Osteoblast (primary cell): ENCODE data around the gene PUDP. TPM values are rescaled to one million over a fixed set of nuclear protein-coding genes. Genes with fewer than 3 reads are reported as not detected.
"Not testable (repeated sequence)": the region's sequence is repeated elsewhere in the genome, so short reads cannot be mapped to it uniquely, and the experiment has no call there.

Experiments used
- DNase-seq: peaks from one replicate; pipeline ENCODE4 v3.0.0; 2011; ENCODE audit warnings: low spot score, mixed read lengths; ENCODE audit not compliant: insufficient read length; ENCODE audit errors: missing footprints
- H2AFZ ChIP-seq: 2 replicates; pipeline ENCODE4 v1.6.0; 2011; ENCODE audit warnings: mild to moderate bottlenecking, low read length
- H3K27ac ChIP-seq: 2 replicates; pipeline ENCODE4 v1.5.1; 2011; ENCODE audit warnings: mild to moderate bottlenecking, low read depth, low read length, moderate library complexity
- H3K27me3 ChIP-seq: 2 replicates; pipeline ENCODE4 v1.6.0; 2012; ENCODE audit warnings: mild to moderate bottlenecking, control low read depth, inconsistent platforms, low read length, moderate library complexity; ENCODE audit not compliant: insufficient read depth
- H3K36me3 ChIP-seq: 2 replicates; pipeline ENCODE4 v1.5.1; 2011; ENCODE audit warnings: mild to moderate bottlenecking, low read length, control low read depth, moderate library complexity; ENCODE audit not compliant: insufficient read depth
- H3K4me1 ChIP-seq: 2 replicates; pipeline ENCODE4 v1.5.1; 2011; ENCODE audit warnings: mild to moderate bottlenecking, low read length, control low read depth, moderate library complexity; ENCODE audit not compliant: insufficient read depth
- H3K4me2 ChIP-seq: 2 replicates; pipeline ENCODE4 v1.6.0; 2011; ENCODE audit warnings: mild to moderate bottlenecking, low read length; ENCODE audit not compliant: insufficient read depth
- H3K4me3 ChIP-seq: fragments of 200-600 bp; sonication (generic); 3 replicates; pipeline ENCODE4 v1.5.1; 2012; ENCODE audit warnings: mild to moderate bottlenecking, low read length, inconsistent platforms; ENCODE audit not compliant: insufficient read depth
- H3K79me2 ChIP-seq: 2 replicates; pipeline ENCODE4 v1.6.0; 2012; ENCODE audit warnings: mild to moderate bottlenecking, low read length, control low read depth, inconsistent platforms; ENCODE audit not compliant: insufficient read depth
- H3K9me3 ChIP-seq: 2 replicates; pipeline ENCODE4 v1.5.1; 2011; ENCODE audit warnings: low read depth, low read length, control low read depth
- H4K20me1 ChIP-seq: 2 replicates; pipeline ENCODE4 v1.6.0; 2012; ENCODE audit warnings: mild to moderate bottlenecking, low read length, control low read depth; ENCODE audit not compliant: insufficient read depth
- CTCF ChIP-seq: IDR thresholded peaks from 2 replicates; pipeline ENCODE4 v1.5.1; 2011; ENCODE audit warnings: mild to moderate bottlenecking, low read depth, low read length, moderate library complexity; ENCODE audit errors: extremely low read depth
- total RNA-seq: library from RNA; depleted of rRNA; stranded (reverse); fragments of >200 nt; gene quantifications from 2 replicates; pipeline ENCODE4 v1.2.3, GENCODE V29; 2012

PUDP gene
- total RNA-seq, 1 donor: 6.5 TPM

GRCh38 chrX:7102119-7102518 lies 45.8 kb downstream of the PUDP start:
- H3K4me1 ChIP-seq: no peaks in the 10 kb centered on the region
- H3K27me3 ChIP-seq: no peaks in the 10 kb centered on the region
- H3K79me2 ChIP-seq: peaks cover 8% of the 10 kb centered on the region
- peaks cover 26% of the 10 kb centered on the region for H4K20me1 ChIP-seq
- no peak overlapping the region for H3K27ac ChIP-seq
- peaks cover 12% of the 10 kb centered on the region for H3K36me3 ChIP-seq
- no peak for DNase-seq
- H3K4me3 ChIP-seq: no peak overlapping the region
- H3K4me2 ChIP-seq: no peak overlapping the region
- no peak for TF ChIP-seq CTCF
- no peaks in the 10 kb centered on the region for H3K9me3 ChIP-seq
- H2AFZ ChIP-seq: no peak overlapping the region

GRCh38 chrX:7100022-7100421 lies 47.9 kb downstream of the PUDP start:
- no peak for DNase-seq
- Histone ChIP-seq H3K27me3 (no peaks in the 10 kb centered on the region), H3K79me2 (peaks cover 7% of the 10 kb centered on the region), H4K20me1 (peaks cover 32% of the 10 kb centered on the region), H3K4me3 (no peak overlapping the region), H3K4me1 (no peaks in the 10 kb centered on the region), H3K36me3 (peaks cover 12% of the 10 kb centered on the region), H3K4me2 (no peak overlapping the region), H2AFZ (no peak overlapping the region), H3K27ac (no peak overlapping the region), H3K9me3 (no peaks in the 10 kb centered on the region)
- no peak for TF ChIP-seq CTCF

GRCh38 chrX:7095657-7096056 lies 52.3 kb downstream of the PUDP start:
- H4K20me1 ChIP-seq: peaks cover 36% of the 10 kb centered on the region
- not testable (repeated sequence) for H3K79me2 ChIP-seq, DNase-seq, H3K4me2 ChIP-seq, H2AFZ ChIP-seq, H3K4me1 ChIP-seq, H3K27ac ChIP-seq, H3K36me3 ChIP-seq, H3K9me3 ChIP-seq, H3K4me3 ChIP-seq, H3K27me3 ChIP-seq

- Histone ChIP-seq H3K4me3 (no peak overlapping the region), H3K36me3 (no peaks in the 10 kb centered on the region), H3K27me3 (no peaks in the 10 kb centered on the region), H2AFZ (no peak overlapping the region), H3K4me2 (no peak overlapping the region), H4K20me1 (peaks cover 52% of the 10 kb centered on the region), H3K79me2 (peaks cover 4% of the 10 kb centered on the region), H3K27ac (no peak overlapping the region), H3K4me1 (no peaks in the 10 kb centered on the region), H3K9me3 (no peaks in the 10 kb centered on the region)
- TF ChIP-seq CTCF: no peak
- DNase-seq: no peak
These were observed 54.6 kb downstream of the PUDP start for GRCh38 chrX:7093305-7093704.
